Measurements from ENCODE around the gene TNNC2. TPM values are rescaled to one million over a fixed set of nuclear protein-coding genes. Genes with fewer than 3 reads are reported as not detected.

TNNC2 gene
- total and polyA plus RNA-seq, 2 of the 8 experiments (the other 6 are each of a cell fraction or from before 2014, with no cell fraction given) = 5.7 to 7.6 TPM

GRCh38 chr20:45817376-45818194 is 9.5 kb downstream of the TNNC2 start:
- peaks cover 0 to 4% (median 2%) of the 10 kb centered on the region in 4 experiments; a peak in 3 of 7 replicates for H3K4me1 ChIP-seq (replicated peaks in 1 of 4; ENCODE audit: control insufficient read depth in 3 of 4, insufficient read depth in 4 of 4, low read length in 3 of 4)
- H2BK15ac ChIP-seq (ENCODE audit: low read length) = no peak overlapping the region
- no peaks in the 10 kb centered on the region for H3K27me3 ChIP-seq (replicated peaks in 1 of 4; ENCODE audit: control insufficient read depth in 3 of 4, extremely low read depth in 1 of 4, insufficient read depth in 3 of 4, low read length in 3 of 4)
- H2BK120ac ChIP-seq (replicated peaks; ENCODE audit: low read depth, low read length) = no peak overlapping the region
- 81% methylated on average over 9 of the region's 9 CpGs; no CpG with 5 or more reads in 1 of the 2 experiments for WGBS, 2 experiments (ENCODE audit: extremely low coverage in 1 of 2, insufficient coverage in 1 of 2, insufficient read length in 1 of 2, insufficient replicate concordance in 2 of 2, low coverage in 1 of 2, low lambda C conversion rate in 2 of 2, missing lambda C conversion rate in 1 of 2)
- H4K5ac ChIP-seq (ENCODE audit: insufficient read length, low read depth, low read length) = no peak overlapping the region
- ChIA-PET POLR2A (ENCODE audit: partially characterized antibody) (interaction anchor here (0.6 to 10.4 kb wide), 17 partner anchors 9 to 342 kb away, joined by 3 to 96 read pairs (median 4); partner anchors contain the start of genes ACOT8, SNX21, TNNC2 and ZSWIM3), CTCF (ENCODE audit: partially characterized antibody) (interaction anchor here (0.9 to 2.5 kb wide), 5 partner anchors 16 to 153 kb away, joined by 3 to 13 read pairs (median 5); no protein-coding TSS in a partner anchor)
- DNase-seq (ENCODE audit: low read depth in 1 of 2, low spot score in 2 of 2) = no peak
- no peak for TF ChIP-seq SAP30 (IDR thresholded peaks at IDR 0.05; ENCODE audit: insufficient read depth, insufficient replicate concordance, low read length)
- TF ChIP-seq POLR2AphosphoS5 (IDR thresholded peaks at IDR 0.05; ENCODE audit: low read depth, low read length) = peak; percentile 38; the same call in 1 of the 2 replicates
- H2AFZ ChIP-seq (ENCODE audit: low read length) = no peak overlapping the region
- no peak overlapping the region for H3K27ac ChIP-seq (ENCODE audit: low read depth, low read length)
- no peak overlapping the region for H2BK12ac ChIP-seq (ENCODE audit: low read depth, low read length)
- H2AK5ac ChIP-seq (ENCODE audit: low read depth, low read length) = no peak overlapping the region
- H3K9me3 ChIP-seq (ENCODE audit: insufficient read depth in 2 of 2, low read depth in 1 of 2, low read length in 1 of 2) = no peaks in the 10 kb centered on the region
- peaks cover 5 to 7% of the 10 kb centered on the region in 2 experiments for H4K20me1 ChIP-seq (replicated peaks in 1 of 2; ENCODE audit: control insufficient read depth in 1 of 2, insufficient read depth in 2 of 2, low read length in 2 of 2)
- no peak overlapping the region for H3K56ac ChIP-seq (replicated peaks; ENCODE audit: insufficient read length, low read depth, low read length)
- H3K4me3 ChIP-seq (ENCODE audit: extremely low read depth in 1 of 4, insufficient read depth in 2 of 4, low read depth in 3 of 4, low read length in 4 of 4) = no peak overlapping the region
- no peak for FAIRE-seq
- H2BK20ac ChIP-seq (ENCODE audit: low read length) = no peak overlapping the region
- H3K14ac ChIP-seq (ENCODE audit: insufficient read length) = no peak overlapping the region
- H4K91ac ChIP-seq (replicated peaks; ENCODE audit: insufficient read length, low read length) = no peak overlapping the region
- H3K18ac ChIP-seq (ENCODE audit: extremely low read depth, low read length) = no peak overlapping the region
- H3K23me2 ChIP-seq (ENCODE audit: low read depth, low read length) = peaks cover 9% of the 10 kb centered on the region; the same call in 1 of the 2 replicates
- peaks cover 16 to 38% (median 25%) of the 10 kb centered on the region in 4 experiments for H3K36me3 ChIP-seq (ENCODE audit: control insufficient read depth in 2 of 4, insufficient read depth in 4 of 4, low read length in 3 of 4)
- no peak overlapping the region for H2BK5ac ChIP-seq (ENCODE audit: low read depth, low read length)
- H3K4me2 ChIP-seq (ENCODE audit: insufficient read depth in 1 of 2, low read depth in 2 of 2, low read length in 2 of 2) = no peak overlapping the region
- H3K9ac ChIP-seq (replicated peaks in 1 of 4; ENCODE audit: extremely low read depth in 1 of 4, low read depth in 3 of 4, low read length in 3 of 4) = no peak overlapping the region
- H3K4ac ChIP-seq (replicated peaks; ENCODE audit: insufficient read length, low read depth, low read length) = no peak overlapping the region
- H4K8ac ChIP-seq (ENCODE audit: extremely low read depth, insufficient read depth, low read length) = no peak overlapping the region
- peaks cover 5% of the 10 kb centered on the region for H3K79me1 ChIP-seq (ENCODE audit: low read depth, low read length)
- H3K79me2 ChIP-seq (ENCODE audit: control insufficient read depth in 1 of 2, insufficient read depth in 2 of 2, low read length in 2 of 2) = peaks cover 7 to 19% of the 10 kb centered on the region in 2 experiments
- H3K23ac ChIP-seq (ENCODE audit: insufficient read length) = no peak overlapping the region

Data from H1 (cell line).